Measurements from ENCODE around the gene MBNL3. TPM values are rescaled to one million over a fixed set of nuclear protein-coding genes. Genes with fewer than 3 reads are reported as not detected.

MBNL3 gene
- total RNA-seq, 1 experiment from 2014 or later = 2.6 TPM

- no peak overlapping the region; a peak in 1 of 5 replicates for H3K4me3 Mint-ChIP-seq
- H4K20me1 ChIP-seq (ENCODE audit: control insufficient read depth, insufficient read depth, insufficient read length) = no peaks in the 10 kb centered on the region
- H2AFZ ChIP-seq (ENCODE audit: low read length) = no peak overlapping the region
- no peak overlapping the region for H3K4ac ChIP-seq (ENCODE audit: low read depth, low read length)
- no peak overlapping the region for H3K4me2 ChIP-seq (ENCODE audit: insufficient read depth, insufficient read length, low read length)
- H3K9ac ChIP-seq (ENCODE audit: extremely low read depth, insufficient read length, low read length) = no peak overlapping the region
- no peak overlapping the region for H3T11ph ChIP-seq (ENCODE audit: low read length)
- DNase-seq = no peak
- no peak overlapping the region for H2BK12ac ChIP-seq (ENCODE audit: insufficient read length, low read depth, low read length)
- H3K18ac ChIP-seq (ENCODE audit: insufficient read length, low read depth, low read length) = no peak overlapping the region
- H2BK15ac ChIP-seq (ENCODE audit: low read depth, low read length) = no peak overlapping the region
- no peaks in the 10 kb centered on the region for H3K79me2 ChIP-seq (ENCODE audit: insufficient read depth, low read length)
- no peak for TF ChIP-seq CTCF (conservative IDR thresholded peaks at IDR 0.05)
- H3K4me1 ChIP-seq (ENCODE audit: insufficient read depth, low read length) = peaks cover 18% of the 10 kb centered on the region; the same call in 1 of the 2 replicates
- H3K9me3 ChIP-seq (ENCODE audit: control insufficient read depth, low read depth, low read length) = no peaks in the 10 kb centered on the region
- no peaks in the 10 kb centered on the region for H3K79me1 ChIP-seq (ENCODE audit: insufficient read depth, low read depth, low read length, poor library complexity, severe bottlenecking)
- no peak overlapping the region for H3K23ac ChIP-seq (ENCODE audit: insufficient read length, low read depth, low read length)
- peaks cover 3% of the 10 kb centered on the region for H3K23me2 ChIP-seq (ENCODE audit: insufficient read length, low read depth, low read length, poor library complexity, severe bottlenecking)
- no peak overlapping the region for H2AK5ac ChIP-seq (ENCODE audit: insufficient read length, low read length)
- H2BK20ac ChIP-seq (ENCODE audit: low read depth, low read length, poor library complexity, severe bottlenecking) = no peak overlapping the region
- no peak overlapping the region for H4K5ac ChIP-seq (ENCODE audit: insufficient read length, low read depth, low read length)
- H3K4me1 Mint-ChIP-seq = peaks cover 52 to 57% of the 10 kb centered on the region in 2 experiments
- H3K14ac ChIP-seq (ENCODE audit: insufficient read depth, low read length) = no peak overlapping the region
- H3K27ac ChIP-seq (ENCODE audit: insufficient read length, low read depth, low read length) = no peak overlapping the region
- no peaks in the 10 kb centered on the region for H3K36me3 Mint-ChIP-seq (ENCODE audit: insufficient read depth in 1 of 3, low read depth in 3 of 3)
- no peak overlapping the region for H3K56ac ChIP-seq (ENCODE audit: insufficient read length, low read depth, low read length)
- no peak overlapping the region for H3K27ac Mint-ChIP-seq
- WGBS (ENCODE audit: extremely low coverage, insufficient read length, low lambda C conversion rate) = no CpG with 5 or more reads among the region's 2 CpGs
- no peak overlapping the region for H2BK5ac ChIP-seq (ENCODE audit: insufficient read length, low read length)
- no peak overlapping the region for H4K91ac ChIP-seq (ENCODE audit: insufficient read length, low read depth, low read length)
- peaks cover 28% of the 10 kb centered on the region for H3K27me3 Mint-ChIP-seq (ENCODE audit: low read depth)
- H3K9me3 Mint-ChIP-seq = no peaks in the 10 kb centered on the region
- H4K8ac ChIP-seq (replicated peaks; ENCODE audit: insufficient read length, low read depth, low read length) = no peak overlapping the region
- peaks cover 3% of the 10 kb centered on the region; the same call in 1 of the 2 replicates for H3K27me3 ChIP-seq (ENCODE audit: insufficient read depth, low read length)
- no peak overlapping the region for H2BK120ac ChIP-seq (ENCODE audit: low read depth, low read length, poor library complexity, severe bottlenecking)
Measured at GRCh38 chrX:132483488-132483887, 5.3 kb downstream of the MBNL3 start.
